ENCODE data around the gene LMAN1L.
A peak's percentile ranks its signal among the peaks of the same experiment; 100 is the strongest.

Gene LMAN1L

GRCh38 chr15:74815121-74815934 lies 2.7 kb downstream of the LMAN1L start:
- H3K4me1 ChIP-seq (ENCODE audit: insufficient read depth, poor library complexity, severe bottlenecking), result peaks cover 22% of the 10 kb centered on the region
- no peak overlapping the region for H3K4me3 ChIP-seq (ENCODE audit: severe bottlenecking)
- no peaks in the 10 kb centered on the region for H3K9me3 ChIP-seq (ENCODE audit: severe bottlenecking)
- no peak for DNase-seq (ENCODE audit: low spot score)
- no peaks in the 10 kb centered on the region for H3K27me3 ChIP-seq (ENCODE audit: insufficient read depth, poor library complexity, severe bottlenecking)
- H3K36me3 ChIP-seq (ENCODE audit: low read depth), result no peaks in the 10 kb centered on the region
- no peak; the same call in 2 of the 3 replicates for ATAC-seq (ENCODE audit: low read depth)
- TF ChIP-seq CTCF (IDR thresholded peaks at IDR 0.05; ENCODE audit: poor library complexity, severe bottlenecking), result no peak
- H3K27ac ChIP-seq (ENCODE audit: poor library complexity, severe bottlenecking), result no peak overlapping the region

DNA sequence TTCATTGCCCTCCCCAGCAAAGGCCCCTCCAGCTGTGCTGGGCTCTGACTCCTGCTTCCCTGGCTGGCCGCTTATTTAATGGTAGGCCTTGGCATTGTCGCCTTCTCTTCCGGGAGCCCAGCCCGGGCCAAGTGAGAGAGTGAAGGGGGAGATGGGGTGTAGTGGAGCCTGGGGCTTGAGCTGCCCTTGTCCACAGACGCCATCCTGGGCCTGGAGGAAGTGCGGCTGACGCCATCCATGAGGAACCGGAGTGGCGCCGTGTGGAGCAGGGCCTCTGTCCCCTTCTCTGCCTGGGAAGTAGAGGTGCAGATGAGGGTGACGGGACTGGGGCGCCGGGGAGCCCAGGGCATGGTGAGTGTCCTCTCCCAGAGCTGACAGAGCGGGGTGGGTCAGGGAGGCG lies 3.3 kb downstream of the LMAN1L start:
- Histone ChIP-seq H3K36me3 (ENCODE audit: low read depth) (no peaks in the 10 kb centered on the region), H3K27me3 (ENCODE audit: insufficient read depth, poor library complexity, severe bottlenecking) (no peaks in the 10 kb centered on the region), H3K4me1 (ENCODE audit: insufficient read depth, poor library complexity, severe bottlenecking) (peaks cover 21% of the 10 kb centered on the region), H3K4me3 (ENCODE audit: severe bottlenecking) (no peak overlapping the region), H3K9me3 (ENCODE audit: severe bottlenecking) (no peaks in the 10 kb centered on the region), H3K27ac (ENCODE audit: poor library complexity, severe bottlenecking) (no peak overlapping the region)
- TF ChIP-seq CTCF (IDR thresholded peaks at IDR 0.05; ENCODE audit: poor library complexity, severe bottlenecking), result no peak
- DNase-seq (ENCODE audit: low spot score) (no peak), ATAC-seq (ENCODE audit: low read depth) (no peak)

DNA sequence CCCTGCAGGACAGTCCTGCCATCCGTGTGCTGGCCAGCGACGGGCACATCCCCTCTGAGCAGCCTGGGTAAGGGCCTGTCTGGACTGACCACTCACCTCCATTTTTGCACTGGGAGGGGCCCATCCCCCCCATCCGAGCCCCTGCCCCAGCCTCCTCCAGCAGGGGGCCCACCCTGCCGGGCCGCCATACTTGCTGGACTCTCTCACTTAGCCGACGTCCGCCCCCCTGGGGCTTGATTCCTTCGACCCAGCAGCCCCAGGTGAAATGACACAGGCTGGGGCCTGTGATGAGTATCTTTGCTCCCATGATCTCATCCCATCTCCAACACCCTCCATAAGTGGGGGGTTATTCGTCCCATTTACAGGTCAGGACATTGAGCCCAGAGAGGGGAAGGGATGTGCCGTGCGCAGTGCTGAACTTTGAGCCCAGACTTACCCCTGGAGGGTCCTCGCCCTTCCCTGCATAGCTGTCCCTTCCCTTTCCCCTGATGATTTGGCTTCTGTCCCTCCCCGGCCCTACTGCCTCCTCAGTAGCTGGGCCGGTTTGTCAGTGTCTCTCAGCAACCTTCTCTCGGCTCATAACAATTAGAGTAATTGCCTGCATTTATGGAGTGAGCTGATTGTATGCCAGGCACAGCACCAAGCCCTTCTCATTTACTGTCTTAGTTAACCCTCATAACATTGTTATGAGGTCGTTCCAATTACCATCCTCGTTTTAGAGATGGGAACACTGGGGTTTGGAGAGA lies 4.2 kb downstream of the LMAN1L start:
- DNase-seq (ENCODE audit: low spot score), result no peak
- peaks cover 21% of the 10 kb centered on the region for H3K4me1 ChIP-seq (ENCODE audit: insufficient read depth, poor library complexity, severe bottlenecking)
- no peaks in the 10 kb centered on the region for H3K27me3 ChIP-seq (ENCODE audit: insufficient read depth, poor library complexity, severe bottlenecking)
- no peaks in the 10 kb centered on the region for H3K36me3 ChIP-seq (ENCODE audit: low read depth)
- TF ChIP-seq CTCF (IDR thresholded peaks at IDR 0.05; ENCODE audit: poor library complexity, severe bottlenecking), result no peak
- peak overlapping the region; percentile 32 for H3K27ac ChIP-seq (ENCODE audit: poor library complexity, severe bottlenecking)
- ATAC-seq (ENCODE audit: low read depth), result peak; percentile 9; the same call in 2 of the 3 replicates
- H3K4me3 ChIP-seq (ENCODE audit: severe bottlenecking), result no peak overlapping the region
- H3K9me3 ChIP-seq (ENCODE audit: severe bottlenecking), result no peaks in the 10 kb centered on the region

- peak; percentile 70 for ATAC-seq (ENCODE audit: low read depth)
- Histone ChIP-seq H3K9me3 (ENCODE audit: severe bottlenecking) (no peaks in the 10 kb centered on the region), H3K27me3 (ENCODE audit: insufficient read depth, poor library complexity, severe bottlenecking) (no peaks in the 10 kb centered on the region), H3K27ac (ENCODE audit: poor library complexity, severe bottlenecking) (peak overlapping the region; percentile 32), H3K4me1 (ENCODE audit: insufficient read depth, poor library complexity, severe bottlenecking) (peaks cover 21% of the 10 kb centered on the region), H3K36me3 (ENCODE audit: low read depth) (no peaks in the 10 kb centered on the region), H3K4me3 (ENCODE audit: severe bottlenecking) (no peak overlapping the region)
- DNase-seq (ENCODE audit: low spot score), result no peak
- peak; percentile 60 for TF ChIP-seq CTCF (IDR thresholded peaks at IDR 0.05; ENCODE audit: poor library complexity, severe bottlenecking)
Observed at GRCh38 chr15:74817370-74817737, 4.7 kb downstream of the LMAN1L start.

Measured in RWPE2 (cell line).